Epithelial cell of proximal tubule (primary cell): ENCODE results near the gene ACIN1. TPM values are rescaled to one million over a fixed set of nuclear protein-coding genes. Genes with fewer than 3 reads are reported as not detected.

Experiments used
- DNase-seq: peaks from one replicate; pipeline ENCODE4 v3.0.0-alpha.2; 2011; ENCODE audit warnings: low read depth
- H3K4me3 ChIP-seq: 2 replicates; pipeline ENCODE4 v1.5.1; 2011; ENCODE audit warnings: low read depth, mild to moderate bottlenecking, low read length
- total RNA-seq: library from RNA; depleted of rRNA; stranded (reverse); fragments of >200 nt; gene quantifications from 2 replicates; pipeline ENCODE4 v1.2.3, GENCODE V29; 2015
- TF ChIP-seq, protein P1 (sequence below): conservative IDR thresholded peaks from 2 replicates; pipeline ENCODE4 v1.5.1; 2012; ENCODE audit warnings: low read depth, mild to moderate bottlenecking, low read length

The ACIN1 gene
- total RNA-seq, 1 donor from 2014 or later = 84.1 TPM

DNA sequence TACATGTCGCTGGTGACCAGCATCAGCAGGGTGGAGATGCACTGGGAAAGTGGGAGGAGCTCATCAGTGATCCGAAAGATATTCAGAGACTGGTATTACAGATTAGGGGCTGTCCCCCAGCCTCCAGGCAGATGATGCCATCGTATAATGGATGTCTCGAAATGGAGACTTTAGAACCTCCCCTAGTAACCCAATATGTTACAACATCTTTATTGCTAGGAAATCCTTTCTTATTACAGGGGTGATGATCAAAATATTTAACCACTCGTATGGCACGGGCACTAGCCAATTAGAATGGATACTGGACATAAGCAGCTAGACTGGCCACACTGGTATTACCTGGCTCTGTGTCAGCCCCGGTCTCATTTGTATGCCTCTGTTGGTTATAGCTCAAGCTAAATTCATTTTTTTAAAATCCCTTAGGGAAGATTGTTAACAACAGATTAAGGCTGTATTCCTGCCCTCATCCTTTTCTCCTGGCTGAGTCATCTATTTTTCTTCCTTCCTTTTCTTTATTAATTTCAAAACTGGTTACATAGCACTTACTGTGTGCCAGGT lies 34.9 kb upstream of the ACIN1 start:
- H3K4me3 ChIP-seq = no peak overlapping the region
- TF ChIP-seq, protein P1, sequence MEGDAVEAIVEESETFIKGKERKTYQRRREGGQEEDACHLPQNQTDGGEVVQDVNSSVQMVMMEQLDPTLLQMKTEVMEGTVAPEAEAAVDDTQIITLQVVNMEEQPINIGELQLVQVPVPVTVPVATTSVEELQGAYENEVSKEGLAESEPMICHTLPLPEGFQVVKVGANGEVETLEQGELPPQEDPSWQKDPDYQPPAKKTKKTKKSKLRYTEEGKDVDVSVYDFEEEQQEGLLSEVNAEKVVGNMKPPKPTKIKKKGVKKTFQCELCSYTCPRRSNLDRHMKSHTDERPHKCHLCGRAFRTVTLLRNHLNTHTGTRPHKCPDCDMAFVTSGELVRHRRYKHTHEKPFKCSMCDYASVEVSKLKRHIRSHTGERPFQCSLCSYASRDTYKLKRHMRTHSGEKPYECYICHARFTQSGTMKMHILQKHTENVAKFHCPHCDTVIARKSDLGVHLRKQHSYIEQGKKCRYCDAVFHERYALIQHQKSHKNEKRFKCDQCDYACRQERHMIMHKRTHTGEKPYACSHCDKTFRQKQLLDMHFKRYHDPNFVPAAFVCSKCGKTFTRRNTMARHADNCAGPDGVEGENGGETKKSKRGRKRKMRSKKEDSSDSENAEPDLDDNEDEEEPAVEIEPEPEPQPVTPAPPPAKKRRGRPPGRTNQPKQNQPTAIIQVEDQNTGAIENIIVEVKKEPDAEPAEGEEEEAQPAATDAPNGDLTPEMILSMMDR = no peak
- no peak for DNase-seq

DNA sequence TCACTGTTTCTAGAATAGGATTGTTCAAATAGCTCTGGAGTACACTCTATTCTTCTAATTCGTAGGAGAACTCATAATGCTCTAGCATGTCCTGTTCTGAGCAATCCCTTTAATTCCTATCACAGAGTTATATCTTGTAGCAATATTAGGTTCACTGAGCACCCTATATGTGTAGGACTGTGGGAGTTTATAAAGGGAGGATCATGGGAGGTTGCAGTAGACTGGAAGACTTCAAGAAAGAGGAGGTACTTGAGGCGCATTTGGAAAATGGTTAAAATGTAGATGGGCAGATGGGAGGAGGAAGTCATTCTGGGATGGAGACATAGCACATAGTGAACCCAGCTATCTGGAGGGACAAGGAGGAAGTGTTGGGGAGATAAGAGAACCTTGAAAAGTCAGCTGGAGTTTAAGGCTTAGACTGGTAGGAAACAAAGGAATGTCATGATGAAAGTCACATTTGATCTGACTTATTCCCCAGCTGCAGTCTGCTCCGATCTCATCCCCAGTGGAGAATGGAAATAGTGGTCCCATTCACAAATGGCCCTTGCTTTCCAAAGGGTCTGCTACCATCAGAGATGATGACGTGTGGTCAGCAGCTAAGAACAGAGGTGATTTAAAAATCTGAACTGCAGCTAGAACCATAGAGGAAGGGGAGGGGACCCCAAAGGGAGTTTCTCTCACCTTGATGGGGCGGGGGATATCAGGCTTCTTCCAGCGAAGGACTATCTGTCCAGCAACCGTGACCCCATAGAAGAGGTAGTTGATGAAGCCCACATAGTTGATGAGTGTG lies 34.2 kb upstream of the ACIN1 start:
- TF ChIP-seq, protein P1 = no peak
- no peak overlapping the region for H3K4me3 ChIP-seq

DNA sequence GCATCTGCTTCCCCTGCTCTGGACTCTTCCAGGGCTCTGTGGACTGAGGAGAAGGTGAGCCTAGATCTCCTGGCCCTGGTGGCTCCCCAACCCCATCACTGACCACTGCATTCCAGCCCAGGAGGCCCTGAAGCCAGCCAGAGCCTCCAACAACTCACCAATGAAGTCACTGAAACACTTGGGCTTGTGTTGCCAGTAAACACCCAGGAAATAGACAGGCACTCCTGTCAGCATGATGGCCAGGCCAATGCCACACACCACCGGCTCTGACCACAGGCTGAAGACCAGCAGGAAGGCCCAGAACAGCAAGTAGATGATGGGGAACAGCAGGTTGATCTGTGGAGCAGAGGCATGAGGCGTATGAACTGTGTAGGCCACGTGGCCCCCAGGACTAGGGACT lies 32.9 kb upstream of the ACIN1 start:
- no peak for DNase-seq
- TF ChIP-seq, protein P1 = no peak

More for the DNA sequence above, 34.2 kb upstream of the ACIN1 start:
- no peak for DNase-seq

DNA sequence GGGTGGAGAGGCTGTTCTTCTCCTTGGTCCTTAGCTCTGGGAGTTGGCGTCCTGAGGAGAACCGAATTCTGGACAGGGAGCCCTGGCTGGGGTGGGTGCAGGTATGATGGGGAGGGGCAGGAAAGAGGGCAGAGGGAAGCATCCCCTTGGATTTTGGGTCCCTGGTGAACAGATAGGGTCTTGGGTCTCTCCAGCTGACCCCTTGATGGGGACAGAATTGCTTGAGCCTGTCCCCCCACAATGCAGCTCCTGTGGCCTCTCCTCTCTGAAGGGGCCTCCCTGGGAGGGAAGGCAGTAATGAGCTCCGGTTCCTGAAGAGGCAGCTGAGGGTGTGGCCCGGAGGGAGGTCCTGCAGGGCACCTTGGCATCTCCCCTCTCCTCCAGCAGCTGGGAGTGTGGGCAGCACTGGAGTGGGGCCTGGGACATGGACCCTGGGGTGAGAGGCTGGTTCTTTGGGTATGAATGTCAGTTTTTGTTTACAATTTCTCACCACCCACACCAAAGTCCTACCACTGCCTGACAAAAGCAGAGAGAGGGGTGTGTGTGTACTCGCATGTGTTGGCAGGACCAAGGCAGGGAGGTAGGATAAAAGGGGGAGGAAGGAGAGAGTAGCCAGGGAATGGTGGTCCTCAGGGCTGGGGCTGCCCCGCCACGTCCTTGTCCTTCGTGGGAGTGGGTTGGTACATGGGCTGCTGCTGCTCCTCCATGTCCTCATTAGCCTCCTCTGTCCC lies 31.8 kb upstream of the ACIN1 start:
- TF ChIP-seq, protein P1 = no peak
- DNase-seq = no peak

More for the DNA sequence above, 32.9 kb upstream of the ACIN1 start:
- no peak overlapping the region for H3K4me3 ChIP-seq

DNA sequence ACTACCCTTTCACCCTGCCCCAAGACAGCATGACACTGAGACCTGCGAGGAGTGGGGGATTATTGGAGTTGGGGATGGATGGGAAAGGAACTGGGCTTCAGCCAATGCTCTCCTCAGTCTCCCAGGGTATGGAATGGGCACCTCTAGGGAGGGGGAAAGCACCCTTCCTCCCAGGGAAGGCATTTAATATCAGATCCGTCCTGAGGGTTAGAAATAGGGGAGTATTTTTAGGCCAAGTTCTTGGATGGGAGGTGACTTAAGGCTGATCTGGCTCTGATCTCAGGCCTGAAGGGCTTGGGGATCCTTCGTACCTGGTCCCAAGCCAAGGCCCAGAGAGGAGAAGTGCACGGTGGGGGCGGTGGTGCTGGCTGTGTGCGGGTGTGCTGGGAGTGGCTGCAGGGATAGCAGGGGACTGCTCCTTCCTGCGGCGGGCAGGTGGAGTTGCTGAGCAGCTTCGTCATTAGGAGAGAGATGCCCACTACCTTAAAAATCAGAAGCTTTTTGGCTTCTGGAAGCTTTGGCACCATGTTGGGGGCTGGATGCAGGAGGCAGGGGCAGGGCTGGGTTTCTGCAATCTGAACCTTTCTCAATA lies 31.1 kb upstream of the ACIN1 start:
- no peak for DNase-seq
- no peak overlapping the region for H3K4me3 ChIP-seq
- TF ChIP-seq, protein P1 = no peak

More for the DNA sequence above, 31.8 kb upstream of the ACIN1 start:
- H3K4me3 ChIP-seq = no peak overlapping the region

DNA sequence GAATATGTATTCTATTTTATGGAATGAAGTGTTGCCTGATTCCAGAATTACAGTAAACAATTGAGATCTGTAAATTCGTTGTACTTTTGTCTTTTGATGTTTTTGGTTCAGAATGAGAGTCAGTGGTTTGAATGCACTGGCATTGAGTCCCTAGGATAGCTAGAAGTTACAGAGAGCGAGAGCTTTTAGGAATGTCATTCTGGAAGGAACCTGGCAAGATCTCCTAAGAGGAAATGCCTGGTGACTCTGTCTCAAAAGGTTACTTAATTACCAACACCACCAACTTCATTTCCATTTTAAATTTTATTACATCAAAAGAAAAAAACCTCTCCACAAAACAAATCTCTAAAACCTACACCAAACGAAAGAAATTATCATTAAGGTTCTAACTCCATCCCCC lies 30.1 kb upstream of the ACIN1 start:
- H3K4me3 ChIP-seq = no peak overlapping the region

More for the DNA sequence above, 30.1 kb upstream of the ACIN1 start:
- TF ChIP-seq, protein P1 = no peak
- no peak for DNase-seq
